ENCODE measurements around the gene DLX6.

DNA sequence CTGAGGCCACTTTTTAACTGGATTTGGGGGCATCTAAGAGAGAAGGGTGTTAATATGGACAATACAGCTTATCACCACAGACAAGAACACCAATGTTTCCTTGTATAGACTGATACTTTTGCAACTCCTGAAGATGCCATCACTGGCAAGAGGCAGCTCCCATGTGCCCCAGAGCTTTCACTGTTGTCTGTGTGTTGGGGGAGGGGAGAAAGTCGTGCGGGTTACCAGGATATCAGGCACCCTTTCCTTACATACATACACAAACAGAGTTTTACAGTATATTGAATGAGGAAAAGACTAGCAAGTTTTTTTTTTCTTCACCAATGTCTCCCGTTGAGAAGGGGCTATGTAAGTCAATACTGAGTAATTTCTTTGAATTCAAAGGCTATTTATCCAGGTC, 4.1 kb upstream of the DLX6 start:
- TF ChIP-seq POLR2AphosphoS5 (IDR thresholded peaks at IDR 0.05) = no peak
- TF ChIP-seq, protein P1, sequence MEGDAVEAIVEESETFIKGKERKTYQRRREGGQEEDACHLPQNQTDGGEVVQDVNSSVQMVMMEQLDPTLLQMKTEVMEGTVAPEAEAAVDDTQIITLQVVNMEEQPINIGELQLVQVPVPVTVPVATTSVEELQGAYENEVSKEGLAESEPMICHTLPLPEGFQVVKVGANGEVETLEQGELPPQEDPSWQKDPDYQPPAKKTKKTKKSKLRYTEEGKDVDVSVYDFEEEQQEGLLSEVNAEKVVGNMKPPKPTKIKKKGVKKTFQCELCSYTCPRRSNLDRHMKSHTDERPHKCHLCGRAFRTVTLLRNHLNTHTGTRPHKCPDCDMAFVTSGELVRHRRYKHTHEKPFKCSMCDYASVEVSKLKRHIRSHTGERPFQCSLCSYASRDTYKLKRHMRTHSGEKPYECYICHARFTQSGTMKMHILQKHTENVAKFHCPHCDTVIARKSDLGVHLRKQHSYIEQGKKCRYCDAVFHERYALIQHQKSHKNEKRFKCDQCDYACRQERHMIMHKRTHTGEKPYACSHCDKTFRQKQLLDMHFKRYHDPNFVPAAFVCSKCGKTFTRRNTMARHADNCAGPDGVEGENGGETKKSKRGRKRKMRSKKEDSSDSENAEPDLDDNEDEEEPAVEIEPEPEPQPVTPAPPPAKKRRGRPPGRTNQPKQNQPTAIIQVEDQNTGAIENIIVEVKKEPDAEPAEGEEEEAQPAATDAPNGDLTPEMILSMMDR (IDR thresholded peaks at IDR 0.05) = no peak
- no peak for TF ChIP-seq EP300 (IDR thresholded peaks at IDR 0.05; ENCODE audit: low read depth)
- TF ChIP-seq POLR2A (IDR thresholded peaks at IDR 0.05) = no peak

Data from transverse colon (tissue), 4 donors.